ENCODE data around the gene ZSWIM6.
"Not testable (repeated sequence)": the region's sequence is repeated elsewhere in the genome, so short reads cannot be mapped to it uniquely, and the experiment has no call there.

The ZSWIM6 gene

GRCh38 chr5:61409568-61409967 is 77.5 kb downstream of the ZSWIM6 start:
- no peak for DNase-seq

GRCh38 chr5:61410811-61411210 is 78.8 kb downstream of the ZSWIM6 start:
- no peak for DNase-seq

GRCh38 chr5:61412361-61412760 is 80.3 kb downstream of the ZSWIM6 start:
- no peak for DNase-seq

GRCh38 chr5:61413205-61413604 is 81.1 kb downstream of the ZSWIM6 start:
- DNase-seq: not testable (repeated sequence)

GRCh38 chr5:61414806-61415205 is 82.7 kb downstream of the ZSWIM6 start:
- no peak for DNase-seq

GRCh38 chr5:61416010-61416409 is 84.0 kb downstream of the ZSWIM6 start:
- DNase-seq: no peak

- DNase-seq: no peak
Measured at GRCh38 chr5:61416420-61416819, 84.4 kb downstream of the ZSWIM6 start.

GRCh38 chr5:61417340-61417739 is 85.3 kb downstream of the ZSWIM6 start:
- DNase-seq: no peak

GRCh38 chr5:61417851-61418250 is 85.8 kb downstream of the ZSWIM6 start:
- no peak for DNase-seq

GRCh38 chr5:61419106-61419505 is 87.0 kb downstream of the ZSWIM6 start:
- no peak for DNase-seq

GRCh38 chr5:61420016-61420415 is 88.0 kb downstream of the ZSWIM6 start:
- DNase-seq: no peak

- DNase-seq: not testable (repeated sequence)
Measured at GRCh38 chr5:61421262-61421661, 89.2 kb downstream of the ZSWIM6 start.

GRCh38 chr5:61423487-61424145 is 91.6 kb downstream of the ZSWIM6 start:
- DNase-seq: no peak

GRCh38 chr5:61425918-61426317 is 93.9 kb downstream of the ZSWIM6 start:
- no peak for DNase-seq

- DNase-seq: no peak
Measured at GRCh38 chr5:61429906-61430305, 97.8 kb downstream of the ZSWIM6 start.

- no peak for DNase-seq
Measured at GRCh38 chr5:61431923-61432620, 100.0 kb downstream of the ZSWIM6 start.

GRCh38 chr5:61435368-61435767 is 103.3 kb downstream of the ZSWIM6 start:
- no peak for DNase-seq

GRCh38 chr5:61438298-61438970 is 106.4 kb downstream of the ZSWIM6 start:
- no peak for DNase-seq

GRCh38 chr5:61440086-61440485 is 108.0 kb downstream of the ZSWIM6 start:
- no peak for DNase-seq

- no peak for DNase-seq
Measured at GRCh38 chr5:61440596-61440995, 108.5 kb downstream of the ZSWIM6 start.

- no peak for DNase-seq
Measured at GRCh38 chr5:61441742-61442141, 109.7 kb downstream of the ZSWIM6 start.

GRCh38 chr5:61447780-61448495 is 115.9 kb downstream of the ZSWIM6 start:
- DNase-seq: no peak

- no peak for DNase-seq
Measured at GRCh38 chr5:61449804-61450492, 117.9 kb downstream of the ZSWIM6 start.

Data from activated gamma-delta T cell treated with Interleukin-2 at 50 U/mL for 16 hours (primary cell).